D721Med (cell line): ENCODE data around the gene KDM6A.
"Not testable (repeated sequence)": the region's sequence is repeated elsewhere in the genome, so short reads cannot be mapped to it uniquely, and the experiment has no call there.

ENCODE experiments used
- DNase-seq: peaks from one replicate; pipeline ENCODE4 v3.0.0; 2011; ENCODE audit warnings: low spot score; ENCODE audit not compliant: insufficient read length
- FAIRE-seq: peaks from 2 replicates; lab custom pipeline; 2011; peaks lifted over from hg19 to GRCh38; lab: Jason Lieb, UNC
- CTCF ChIP-seq: IDR thresholded peaks from 2 replicates; pipeline ENCODE4 v1.5.1; 2012; ENCODE audit warnings: mild to moderate bottlenecking, control low read depth; ENCODE audit not compliant: insufficient read depth; ENCODE audit errors: missing control alignments

The KDM6A gene

GRCh38 chrX:45024501-45024900 lies 151.5 kb downstream of the KDM6A start:
- DNase-seq (no peak), FAIRE-seq (no peak)
- TF ChIP-seq CTCF, result no peak

GRCh38 chrX:45026036-45026435 lies 153.0 kb downstream of the KDM6A start:
- DNase-seq (no peak), FAIRE-seq (no peak)
- no peak for TF ChIP-seq CTCF

GRCh38 chrX:45031830-45032378 lies 158.9 kb downstream of the KDM6A start:
- TF ChIP-seq CTCF, result no peak
- DNase-seq (no peak), FAIRE-seq (no peak)

- no peak for TF ChIP-seq CTCF
- no peak for DNase-seq
- FAIRE-seq, result no peak
These were observed 162.1 kb downstream of the KDM6A start for GRCh38 chrX:45035071-45035470.

- no peak for DNase-seq
- no peak for TF ChIP-seq CTCF
- FAIRE-seq, result no peak
These were observed 163.2 kb downstream of the KDM6A start for GRCh38 chrX:45036161-45036560.

- FAIRE-seq, result not testable (repeated sequence)
These were observed 167.1 kb downstream of the KDM6A start for GRCh38 chrX:45040137-45040536.

GRCh38 chrX:45046417-45046816 lies 173.4 kb downstream of the KDM6A start:
- no peak for TF ChIP-seq CTCF
- FAIRE-seq (no peak), DNase-seq (no peak)

More at GRCh38 chrX:45040137-45040536, 167.1 kb downstream of the KDM6A start:
- DNase-seq, result not testable (repeated sequence)

GRCh38 chrX:45050558-45050957 lies 177.6 kb downstream of the KDM6A start:
- no peak for TF ChIP-seq CTCF
- no peak for DNase-seq
- no peak for FAIRE-seq
